B cell (primary cell): Measurements from ENCODE around the gene QRICH2.

ENCODE experiments used
- CTCF ChIP-seq: fragments of 200-600 bp; IDR thresholded peaks from one replicate; pipeline ENCODE4 v1.8.0; 2022; ENCODE audit warnings: antibody characterized with exemption, mild to moderate bottlenecking
- EZH2 ChIP-seq: IDR thresholded peaks from 2 replicates; pipeline ENCODE4 v1.6.1; 2012; ENCODE audit warnings: borderline replicate concordance, low read depth, mild to moderate bottlenecking, moderate library complexity, low read length; ENCODE audit not compliant: insufficient read depth, poor library complexity, severe bottlenecking

GRCh38 chr17:76326306-76326705, 18.2 kb upstream of the QRICH2 start:
- TF ChIP-seq CTCF (no peak), EZH2 (no peak)
